Stimulated activated CD4-positive, alpha-beta T cell treated with anti-CD3 and anti-CD28 coated beads, Interleukin-4, amount 100 ng/mL, for 1 hour (primary cell): ENCODE data around the gene PLEKHG4B.

Experiments
- DNase-seq: peaks from one replicate; pipeline ENCODE4 v3.0.0-alpha.2; 2020

PLEKHG4B gene

DNA sequence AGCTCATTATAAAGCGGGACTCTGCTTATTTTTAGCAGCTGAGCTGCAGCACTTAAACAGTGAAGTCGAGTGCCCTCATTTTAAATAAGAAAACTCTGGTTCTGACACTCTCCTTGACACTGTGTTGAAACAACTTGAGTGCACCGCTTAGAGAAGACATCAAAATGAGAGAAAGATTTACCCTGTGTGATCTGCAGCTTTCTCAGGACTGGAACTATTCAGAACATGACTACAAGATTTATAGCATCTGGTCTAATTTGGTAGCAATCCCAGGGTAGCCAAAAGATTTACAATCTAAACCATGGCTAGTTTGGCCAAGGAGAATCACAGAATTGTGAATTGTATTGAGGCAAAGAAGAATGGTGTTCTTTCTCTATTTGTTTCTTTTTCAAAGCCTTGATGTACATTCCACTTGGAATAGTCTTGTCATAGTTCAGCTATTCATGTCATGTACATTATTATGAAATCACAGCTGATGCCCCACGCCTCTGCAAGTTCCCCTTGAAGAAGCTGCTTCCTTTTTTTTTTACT, 38.7 kb downstream of the PLEKHG4B start:
- no peak for DNase-seq

DNA sequence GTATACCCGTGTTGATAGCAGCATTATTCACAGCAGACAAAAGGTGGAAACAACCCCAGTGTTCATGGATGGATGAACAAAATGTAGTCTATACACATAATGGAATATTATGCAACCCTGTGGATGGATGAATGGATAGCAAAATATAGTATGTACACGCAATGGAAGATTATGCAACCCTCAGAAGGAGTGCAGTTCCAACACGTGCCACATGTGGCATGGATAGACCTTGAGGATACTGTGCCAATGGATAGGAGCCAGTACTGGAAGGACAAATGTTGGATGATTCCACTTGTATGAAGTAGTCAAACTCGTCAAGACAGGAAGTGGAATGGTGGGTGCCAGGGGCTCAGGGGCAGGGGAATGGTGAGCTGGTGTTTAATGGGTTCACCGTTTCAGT, 44.9 kb downstream of the PLEKHG4B start:
- DNase-seq, result no peak

DNA sequence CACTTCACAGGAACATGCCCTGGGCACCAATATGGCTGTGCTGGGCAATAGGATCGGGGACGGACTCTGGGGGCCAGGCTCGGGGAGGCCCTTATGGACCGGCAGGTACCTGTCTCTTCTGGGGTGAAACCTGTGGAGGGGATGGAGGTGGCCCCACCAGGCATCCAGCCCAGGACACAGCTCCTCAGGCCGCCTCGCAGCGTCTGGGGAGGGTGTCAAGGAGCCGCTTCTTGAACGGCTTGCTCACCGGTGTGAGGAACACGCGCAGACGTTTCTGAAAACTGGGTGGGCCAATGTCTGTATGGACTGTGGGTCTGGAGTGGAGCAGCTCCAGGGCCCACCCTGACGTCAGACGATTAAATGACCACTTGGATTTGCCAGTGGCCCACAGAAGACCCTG, 45.8 kb downstream of the PLEKHG4B start:
- no peak for DNase-seq

DNA sequence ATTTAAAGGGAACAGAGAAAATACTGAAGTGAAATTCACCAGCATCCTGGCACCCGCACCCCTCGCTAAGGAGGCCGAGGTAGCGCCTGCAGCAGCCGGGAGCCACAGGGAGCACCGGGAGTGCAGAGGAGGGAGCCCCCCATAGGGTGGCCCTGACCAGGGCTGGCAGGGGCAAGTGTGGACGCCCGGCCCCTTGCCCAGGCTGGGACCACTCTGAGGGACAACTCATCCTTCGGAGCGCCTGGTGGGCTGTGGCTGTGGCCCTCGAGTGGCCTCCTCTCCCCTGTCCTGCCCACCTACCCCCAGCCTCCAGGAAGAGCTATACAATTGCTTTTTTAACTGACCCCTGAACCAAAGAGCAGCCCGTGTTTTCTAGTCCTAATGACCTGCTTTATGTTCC, 47.0 kb downstream of the PLEKHG4B start:
- no peak for DNase-seq

DNA sequence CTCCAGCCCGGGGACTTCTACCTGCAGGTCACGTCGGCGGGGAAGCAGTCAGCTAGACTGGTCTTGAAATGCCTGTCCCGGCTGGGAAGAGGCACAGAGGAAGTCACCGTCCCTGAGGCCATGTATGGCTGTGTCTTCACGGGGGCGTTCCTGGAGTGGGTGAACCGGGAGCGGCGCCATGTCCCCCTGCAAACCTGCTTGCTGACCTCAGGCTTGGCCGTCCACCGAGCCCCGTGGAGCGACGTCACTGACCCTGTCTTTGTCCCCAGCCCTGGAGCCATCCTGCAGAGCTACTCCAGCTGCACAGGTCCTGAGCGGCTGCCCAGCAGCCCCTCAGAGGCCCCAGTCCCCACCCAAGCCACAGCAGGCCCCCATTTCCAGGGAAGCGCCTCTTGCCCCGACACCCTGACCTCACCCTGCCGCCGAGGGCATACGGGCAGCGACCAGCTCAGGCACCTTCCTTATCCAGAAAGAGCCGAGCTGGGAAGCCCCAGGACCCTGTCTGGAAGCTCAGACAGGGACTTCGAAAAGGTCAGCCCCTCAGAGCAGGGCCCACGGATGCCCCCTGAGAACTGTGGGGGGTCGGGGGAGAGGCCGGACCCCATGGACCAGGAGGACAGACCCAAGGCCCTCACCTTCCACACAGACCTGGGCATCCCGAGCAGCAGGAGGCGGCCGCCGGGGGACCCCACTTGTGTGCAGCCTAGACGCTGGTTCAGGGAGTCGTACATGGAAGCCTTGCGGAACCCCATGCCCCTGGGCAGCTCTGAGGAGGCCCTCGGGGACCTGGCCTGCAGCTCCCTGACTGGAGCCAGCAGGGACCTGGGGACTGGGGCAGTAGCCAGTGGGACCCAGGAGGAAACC, 47.8 kb downstream of the PLEKHG4B start:
- no peak for DNase-seq

DNA sequence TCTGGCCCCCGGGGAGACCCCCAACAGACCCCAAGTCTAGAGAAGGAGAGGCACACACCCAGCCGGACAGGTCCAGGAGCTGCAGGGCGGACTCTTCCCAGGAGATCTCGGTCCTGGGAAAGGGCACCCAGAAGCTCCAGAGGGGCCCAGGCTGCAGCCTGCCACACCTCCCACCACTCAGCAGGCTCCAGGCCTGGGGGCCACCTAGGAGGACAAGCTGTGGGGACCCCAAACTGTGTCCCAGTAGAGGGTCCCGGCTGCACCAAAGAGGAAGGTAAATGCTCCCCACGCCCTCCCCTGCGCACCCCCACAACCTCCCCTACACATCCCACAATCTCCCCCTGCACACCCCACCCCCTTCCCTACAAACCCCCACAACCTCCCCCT, 48.5 kb downstream of the PLEKHG4B start:
- no peak for DNase-seq

DNA sequence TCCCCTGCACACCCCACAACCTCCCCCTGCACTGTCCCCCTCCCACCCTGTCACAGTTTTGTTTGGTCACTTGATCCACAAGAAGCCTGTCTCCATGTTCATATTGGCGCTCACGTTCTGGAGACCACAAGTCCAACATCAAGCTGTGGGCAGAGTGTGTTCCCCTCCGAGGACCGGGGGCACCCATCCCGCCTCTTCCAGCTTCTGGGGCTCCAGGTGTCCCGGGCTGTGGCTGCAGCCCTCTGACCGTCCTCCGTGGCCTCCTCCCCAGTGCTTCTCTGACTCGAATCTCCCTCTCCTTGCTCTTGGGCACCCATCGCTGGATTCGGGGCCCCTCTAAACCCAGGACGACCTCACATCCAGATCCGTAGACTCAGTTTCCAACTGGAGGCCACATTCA, 49.2 kb downstream of the PLEKHG4B start:
- no peak for DNase-seq

DNA sequence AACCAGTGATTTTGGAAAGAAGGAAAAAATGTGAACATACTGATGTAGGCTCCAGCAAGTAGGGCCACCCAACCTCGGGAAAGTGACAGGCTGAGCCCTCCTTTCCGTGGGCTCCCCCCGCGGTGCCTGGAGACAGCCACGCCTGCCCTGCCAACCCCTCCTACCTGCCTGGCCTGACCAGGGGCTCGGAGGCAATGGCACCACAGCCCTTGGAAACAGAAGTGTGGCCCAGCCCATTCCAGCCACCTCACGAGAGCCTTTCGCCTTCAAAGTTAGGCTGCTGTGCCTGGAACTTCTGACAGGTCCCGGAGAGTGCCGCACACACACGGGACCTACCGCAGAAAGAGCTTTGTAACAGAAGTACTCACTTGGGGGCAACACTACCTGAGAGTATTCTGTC, 49.8 kb downstream of the PLEKHG4B start:
- DNase-seq, result no peak

DNA sequence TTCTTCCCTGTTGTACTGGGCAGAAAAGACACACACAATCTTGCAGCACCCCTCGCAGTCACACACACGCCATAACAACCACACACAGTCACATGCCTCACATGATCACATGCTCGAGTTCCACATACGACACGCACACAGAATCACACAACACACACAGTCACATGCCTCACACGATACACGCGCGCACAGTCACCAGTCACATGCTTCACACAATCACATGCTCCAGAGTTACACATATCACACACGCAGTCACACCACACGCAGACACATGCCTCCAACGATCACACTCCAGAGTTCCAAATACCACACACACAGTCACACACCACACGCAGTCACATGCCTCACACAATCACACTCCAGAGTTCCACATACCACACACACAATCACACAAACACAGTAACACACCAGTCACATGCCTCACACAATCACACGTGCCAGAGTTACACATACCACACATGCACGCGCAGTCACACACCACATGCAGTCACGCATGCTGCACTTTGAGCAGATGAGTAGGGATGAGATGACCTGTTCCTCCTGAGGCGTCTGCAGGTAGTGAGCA, 50.4 kb downstream of the PLEKHG4B start:
- no peak for DNase-seq

DNA sequence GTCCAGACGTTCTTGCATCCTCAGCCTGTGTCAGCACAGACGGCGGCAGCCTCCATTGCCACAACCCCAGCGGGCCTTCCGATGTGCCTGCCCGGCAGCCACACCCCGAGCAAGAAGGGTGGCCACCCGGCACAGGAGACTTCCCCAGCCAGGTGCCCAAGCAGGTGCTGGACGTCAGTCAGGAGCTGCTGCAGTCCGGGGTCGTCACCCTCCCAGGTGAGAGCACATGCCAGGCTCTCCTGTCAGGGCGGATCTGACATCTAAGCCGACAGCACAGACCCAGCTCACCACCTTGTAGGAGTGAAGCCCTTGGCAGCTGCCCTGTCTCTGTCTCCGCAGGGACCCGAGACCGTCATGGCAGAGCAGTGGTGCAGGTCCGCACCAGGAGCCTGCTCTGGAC, 51.1 kb downstream of the PLEKHG4B start:
- DNase-seq, result no peak

DNA sequence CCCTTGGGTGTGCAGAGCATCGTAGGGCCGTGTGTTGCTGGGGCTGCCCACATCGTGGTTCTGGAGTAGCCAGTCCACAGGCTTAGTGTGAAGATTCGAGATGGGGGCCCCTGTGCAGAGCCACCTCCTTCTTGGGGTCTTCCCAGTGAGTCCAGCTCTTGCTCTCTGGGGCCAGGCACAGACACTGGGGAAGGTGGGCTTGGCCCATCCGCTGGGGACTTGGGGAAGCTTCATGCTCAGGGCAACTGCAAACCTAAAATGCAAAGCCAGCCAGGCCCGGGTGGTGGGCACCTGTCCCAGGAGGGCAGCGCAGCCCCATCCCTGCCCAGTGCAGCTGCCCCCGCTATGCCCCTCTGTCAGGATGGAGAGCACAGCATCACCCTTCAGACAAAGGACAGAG, 53.0 kb downstream of the PLEKHG4B start:
- DNase-seq, result no peak

DNA sequence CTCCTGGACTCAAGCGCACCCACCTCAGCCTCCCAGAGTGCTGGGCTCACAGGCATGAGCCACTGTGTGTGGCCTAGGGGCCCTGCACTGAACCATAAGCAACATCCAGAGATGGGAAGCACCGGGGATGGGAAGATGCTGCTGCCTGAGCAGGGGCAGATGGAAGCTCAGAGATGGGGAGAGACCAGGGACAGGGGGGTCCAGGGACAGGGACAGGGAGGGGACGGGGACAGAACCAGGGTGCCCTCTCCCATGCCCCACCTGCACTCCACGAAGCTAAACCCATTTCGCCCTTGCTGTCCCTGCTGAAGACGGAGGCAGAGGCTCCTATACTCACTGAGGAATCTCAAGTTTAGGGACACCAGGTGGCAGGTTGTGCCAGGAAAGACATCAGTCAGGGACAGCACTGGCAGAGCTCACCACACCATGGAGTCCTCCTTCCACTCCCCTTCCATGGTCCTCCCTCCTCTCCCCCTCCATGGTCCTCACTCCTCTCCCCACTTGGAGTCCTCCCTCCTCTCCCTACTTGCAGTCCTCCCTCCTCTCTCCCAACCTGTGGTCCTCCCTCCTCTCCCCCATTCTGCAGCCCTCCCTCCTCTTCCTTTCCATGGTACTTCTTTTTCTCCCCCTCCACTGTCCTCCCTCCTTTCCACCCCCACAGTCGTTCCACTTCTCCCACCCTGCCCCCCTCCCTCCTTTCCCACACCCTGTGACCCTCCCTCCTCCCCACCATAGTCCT, 53.8 kb downstream of the PLEKHG4B start:
- no peak for DNase-seq

DNA sequence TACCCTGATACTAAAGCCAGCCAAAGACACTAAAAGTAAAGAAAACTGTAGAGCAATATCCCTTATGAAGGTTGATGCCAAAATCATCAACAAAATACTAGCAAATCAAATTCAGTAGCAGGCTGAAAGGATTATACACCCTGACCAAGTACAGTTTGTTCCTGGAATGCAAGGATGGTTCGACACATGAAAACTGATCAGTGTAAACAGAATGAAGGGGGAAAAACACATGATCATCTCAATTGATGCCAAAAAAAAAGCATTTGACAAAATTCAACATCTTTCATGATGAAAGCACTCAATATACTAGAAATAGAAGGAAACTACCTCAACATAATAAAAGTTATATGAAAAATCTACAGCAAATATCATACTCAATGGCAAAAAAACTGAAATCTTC, 55.8 kb downstream of the PLEKHG4B start:
- no peak for DNase-seq

DNA sequence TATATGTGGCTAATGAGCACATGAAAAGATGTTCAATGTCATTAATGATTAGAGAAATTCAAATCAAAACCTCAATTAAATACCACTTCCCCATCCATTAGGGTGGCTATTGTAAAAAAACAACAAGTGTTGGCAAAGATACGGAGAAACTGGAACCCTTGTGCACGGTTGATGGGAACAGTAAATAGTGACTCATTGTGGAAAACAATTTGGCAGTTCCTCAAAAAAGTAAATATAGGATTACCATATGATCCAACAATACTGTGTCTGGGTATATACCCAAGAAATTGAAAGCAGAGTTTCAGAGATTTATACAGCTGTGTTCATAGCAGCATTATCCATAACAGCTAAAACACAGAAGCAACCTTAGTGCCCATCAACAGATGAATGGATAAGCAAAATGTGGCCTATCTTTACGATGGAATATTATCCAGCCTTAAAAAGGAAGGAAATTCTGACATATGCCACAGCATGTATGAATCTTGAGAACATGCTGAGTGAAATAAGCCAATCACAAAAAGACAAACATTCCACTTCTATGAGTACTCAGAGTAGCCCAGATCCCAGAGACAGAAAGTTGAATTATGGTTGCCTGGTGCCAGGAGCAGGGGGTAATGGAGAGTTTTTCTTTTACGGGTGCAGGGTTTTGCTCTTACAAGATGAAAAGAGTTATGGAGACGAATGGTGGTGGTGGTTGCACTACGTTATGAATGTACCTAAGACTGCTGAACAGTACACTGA, 57.9 kb downstream of the PLEKHG4B start:
- DNase-seq, result no peak

DNA sequence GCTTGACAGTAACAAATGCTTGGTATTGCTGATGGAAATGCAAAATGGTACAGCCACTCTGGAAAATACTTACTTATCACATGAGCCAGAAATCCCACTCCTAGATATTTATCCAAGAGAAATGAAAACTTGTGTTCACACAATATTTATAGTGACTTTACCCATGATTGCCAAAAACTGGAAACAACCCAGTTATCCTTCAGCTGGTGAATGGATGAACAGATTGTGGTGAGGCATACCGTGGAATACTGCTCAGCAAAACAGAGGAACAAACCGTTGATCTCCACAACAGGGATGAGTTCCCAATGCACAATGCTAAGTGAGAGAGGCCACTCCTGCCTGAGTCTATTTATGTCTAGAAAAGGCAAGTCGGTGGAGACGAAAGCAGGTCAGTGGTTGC, 58.8 kb downstream of the PLEKHG4B start:
- no peak for DNase-seq

DNA sequence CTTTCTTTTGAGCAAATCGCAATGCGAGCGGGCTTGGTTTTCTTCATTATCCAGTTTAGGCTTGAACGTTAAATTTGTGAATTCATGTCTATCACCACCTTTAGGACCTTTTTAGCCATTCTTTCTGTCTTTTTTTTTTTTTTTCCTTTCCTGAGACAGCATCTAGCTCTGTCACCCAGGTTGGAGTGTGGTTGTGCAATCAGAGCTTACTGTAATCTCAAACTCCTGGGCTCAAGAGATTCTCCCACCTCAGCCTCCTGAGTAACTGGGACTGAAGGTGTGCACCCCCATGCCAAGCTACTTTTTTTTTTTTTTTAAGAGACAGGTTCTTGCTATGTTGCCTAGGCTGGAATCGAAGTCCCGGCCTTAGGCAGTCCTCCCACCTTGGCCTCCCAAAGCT, 60.1 kb downstream of the PLEKHG4B start:
- DNase-seq, result no peak

DNA sequence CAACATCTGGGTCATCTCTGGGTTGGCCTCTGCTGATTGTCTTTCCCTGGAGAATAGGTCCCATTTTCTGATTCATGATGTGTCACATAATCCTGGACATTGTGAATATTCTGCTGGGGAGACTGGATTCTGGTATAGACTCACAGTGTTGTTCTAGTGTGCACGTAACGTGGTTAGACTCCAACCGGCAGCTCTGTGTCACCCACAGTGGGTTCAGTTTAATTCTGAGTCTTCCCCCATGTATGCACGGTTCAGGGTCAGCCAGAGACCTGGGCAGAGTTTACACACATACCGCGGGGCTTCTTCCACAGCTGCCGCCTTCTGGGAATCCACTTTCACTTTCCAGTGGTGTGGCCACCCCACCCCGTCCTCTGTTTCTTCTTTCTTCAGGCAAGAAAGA, 61.3 kb downstream of the PLEKHG4B start:
- DNase-seq, result no peak

DNA sequence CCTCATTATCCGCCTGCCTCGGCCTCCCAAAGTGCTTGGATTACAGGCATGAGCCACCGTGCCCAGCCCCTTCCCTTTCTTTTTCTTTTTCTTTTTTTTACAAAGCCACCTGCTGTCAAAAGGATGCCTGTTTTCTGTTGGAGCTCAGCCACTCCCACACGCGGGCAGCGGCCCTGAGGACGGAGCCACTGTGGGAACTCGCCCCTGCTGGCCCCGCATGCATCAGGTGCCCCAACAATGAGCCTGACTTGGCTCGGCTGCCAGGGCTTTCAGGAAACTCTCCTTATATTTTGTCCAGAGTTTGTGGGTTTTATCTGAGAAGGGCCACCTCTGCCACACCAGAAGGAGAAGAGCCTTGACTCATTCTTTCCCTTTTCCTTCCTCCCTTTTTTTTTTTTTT, 62.3 kb downstream of the PLEKHG4B start:
- DNase-seq, result no peak

DNA sequence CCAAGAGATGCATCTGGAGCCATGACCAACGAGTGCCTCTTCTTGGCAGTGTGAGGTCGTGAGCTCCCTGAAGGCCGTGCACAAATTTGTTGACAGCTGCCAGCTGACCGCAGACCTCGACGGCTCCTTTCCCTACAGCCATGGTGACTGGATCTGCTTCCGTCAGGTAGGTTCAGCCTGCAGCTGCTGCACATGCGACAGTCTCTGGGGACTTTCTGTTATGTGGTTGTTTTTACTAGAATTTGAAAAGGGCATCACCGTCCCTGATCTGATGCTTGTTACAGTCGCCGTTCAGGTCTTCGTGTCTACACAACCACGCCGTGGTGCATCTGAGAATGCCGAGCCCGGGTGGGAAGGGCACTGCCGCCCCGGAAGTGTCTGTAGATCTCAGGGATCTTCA, 62.9 kb downstream of the PLEKHG4B start:
- DNase-seq, result no peak

DNA sequence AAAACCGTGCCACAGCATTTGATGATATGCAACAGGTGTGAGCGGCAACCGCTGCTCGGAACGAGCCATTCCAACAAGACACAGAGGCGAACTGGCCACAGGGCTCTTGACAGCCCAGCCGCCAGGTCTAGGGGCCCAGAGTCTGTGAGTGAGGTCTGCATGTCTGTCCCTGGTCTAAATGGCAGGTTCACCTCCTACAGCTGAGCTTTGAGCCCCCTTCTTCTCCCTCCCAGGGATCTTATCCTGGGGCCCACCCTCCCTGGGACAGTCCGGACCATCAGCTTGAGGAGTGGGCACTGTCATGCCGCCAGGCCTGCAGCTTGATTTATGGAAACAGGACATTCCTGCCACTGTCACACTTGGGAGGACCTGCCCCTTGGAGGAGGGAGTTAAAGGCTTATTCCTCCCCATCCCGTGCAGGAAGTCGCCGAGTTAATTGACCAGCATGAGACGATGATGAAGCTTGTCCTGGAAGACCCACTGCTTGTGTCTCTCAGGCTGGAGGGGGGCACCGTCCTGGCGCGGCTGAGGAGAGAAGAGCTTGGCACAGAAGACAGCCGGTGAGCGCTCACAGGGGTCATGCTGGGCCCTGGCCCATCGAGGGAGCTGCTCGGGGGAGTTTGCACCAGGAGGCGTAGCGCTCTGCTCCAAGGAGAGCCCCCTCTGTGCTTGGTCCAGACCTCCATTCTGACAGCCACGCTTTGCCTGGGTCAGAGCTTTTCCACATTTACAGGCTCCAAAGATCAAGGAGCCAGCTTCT, 63.9 kb downstream of the PLEKHG4B start:
- no peak for DNase-seq

DNA sequence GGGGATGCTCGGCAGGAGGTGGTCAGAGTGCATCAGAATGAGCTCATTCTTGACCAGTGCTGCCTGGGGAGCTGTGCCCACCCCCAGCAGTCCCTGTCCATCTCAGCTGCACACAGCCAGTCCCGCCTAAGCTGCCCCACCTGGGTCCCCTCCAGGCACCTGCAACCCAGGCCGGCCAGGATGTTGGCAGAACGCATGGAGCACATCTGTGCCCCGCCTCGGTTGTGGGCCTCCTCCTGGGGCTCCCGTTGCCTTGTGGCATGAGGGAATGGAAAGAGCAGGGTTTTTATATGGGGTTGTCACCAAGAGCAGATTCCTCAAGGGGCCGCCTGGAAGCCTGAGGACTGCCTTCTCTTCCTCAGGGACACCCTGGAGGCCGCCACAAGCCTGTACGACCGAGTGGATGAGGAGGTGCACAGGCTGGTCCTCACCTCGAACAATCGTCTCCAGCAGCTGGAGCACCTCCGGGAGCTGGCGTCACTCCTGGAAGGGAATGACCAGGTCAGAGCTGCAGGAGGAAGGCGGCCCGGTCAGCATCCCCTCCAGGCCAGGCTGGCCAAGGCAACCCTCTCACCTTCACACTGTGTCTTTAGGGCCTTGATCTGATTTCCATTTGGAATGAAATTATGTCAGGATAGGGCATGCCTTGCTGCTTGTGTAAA, 64.6 kb downstream of the PLEKHG4B start:
- DNase-seq, result no peak
